Measurements from ENCODE around the gene UBE2L5. TPM values are rescaled to one million over a fixed set of nuclear protein-coding genes. Genes with fewer than 3 reads are reported as not detected.
A peak's percentile ranks its signal among the peaks of the same experiment; 100 is the strongest.

UBE2L5 gene
- total and polyA plus RNA-seq, 2 of the 13 experiments (the other 11 are each of a cell fraction or from before 2014, with no cell fraction given), result 0.13 TPM; not detected in 1

DNA sequence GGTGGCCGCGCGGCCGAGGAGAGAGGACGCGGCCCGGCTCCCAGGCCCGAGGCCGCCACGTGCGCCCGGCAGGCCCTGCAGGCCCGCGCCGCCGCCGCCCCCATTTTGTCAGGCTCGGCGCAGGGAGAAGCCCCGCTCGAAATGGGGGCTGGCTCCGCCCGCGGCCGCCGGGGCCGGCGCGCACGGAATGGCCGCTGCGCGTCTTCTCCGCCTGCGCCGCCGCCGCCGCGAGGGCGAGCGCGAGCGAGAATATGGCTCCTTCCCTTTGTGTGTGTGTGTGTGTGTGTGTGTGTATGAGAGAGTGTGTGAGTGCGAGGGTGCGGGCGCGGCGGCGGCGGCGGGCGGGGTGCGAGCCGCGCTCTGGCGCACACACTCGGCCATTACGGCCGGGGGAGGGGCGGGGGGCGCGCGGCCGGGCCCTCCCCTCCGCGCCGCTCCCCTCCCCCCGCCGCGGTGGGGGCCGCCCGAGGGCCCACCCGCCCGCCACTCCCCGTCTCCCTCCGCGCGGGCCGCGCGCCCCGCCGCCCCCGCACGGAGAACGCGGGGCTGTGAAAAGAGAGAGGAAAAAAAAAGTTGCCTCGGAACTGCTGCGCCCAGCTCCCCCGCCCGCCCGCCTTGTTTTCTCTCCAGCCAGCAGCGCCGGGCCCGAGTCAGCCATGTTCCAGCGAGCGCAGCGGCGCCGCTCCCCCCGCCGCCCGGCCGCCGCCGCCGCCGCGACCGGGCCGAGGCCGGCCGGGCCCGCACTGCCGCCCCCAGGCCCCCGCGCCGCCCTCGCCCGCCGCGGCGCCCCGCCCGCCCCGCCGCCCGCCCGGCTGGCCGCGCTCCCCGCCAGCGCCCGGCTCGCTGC, 42.4 kb downstream of the UBE2L5 start (continued):
- TF ChIP-seq ZNF709 (CRISPR knock-in tag; IDR thresholded peaks at IDR 0.05) (0 out of 2 replicates have a peak, but pooled peaks have one; percentile 47), TBP (CRISPR knock-in tag; IDR thresholded peaks at IDR 0.05) (no peak), ZNF563 (CRISPR knock-in tag; IDR thresholded peaks at IDR 0.05) (peak; percentile 88; the same call in 1 of the 2 replicates), ZNF790 (CRISPR knock-in tag; IDR thresholded peaks at IDR 0.05; ENCODE audit: borderline replicate concordance) (peak; percentile 35; the same call in 1 of the 2 replicates), ZSCAN25 (CRISPR knock-in tag; IDR thresholded peaks at IDR 0.05) (peak; percentile 17; the same call in 1 of the 2 replicates), HNRNPH1 (optimal IDR thresholded peaks at IDR 0.05; ENCODE audit: low read depth, low read length) (no peak), ARID4A (CRISPR knock-in tag; IDR thresholded peaks at IDR 0.05; ENCODE audit: borderline replicate concordance) (peak; percentile 32; the same call in 1 of the 2 replicates), ZMYM3 (CRISPR knock-in tag; IDR thresholded peaks at IDR 0.05) (no peak), ZFY (CRISPR knock-in tag; IDR thresholded peaks at IDR 0.05) (peak; percentile 92), SRY (CRISPR knock-in tag; IDR thresholded peaks at IDR 0.05) (peak; percentile 39; the same call in 1 of the 2 replicates)
- TF ChIP-seq, protein P1, sequence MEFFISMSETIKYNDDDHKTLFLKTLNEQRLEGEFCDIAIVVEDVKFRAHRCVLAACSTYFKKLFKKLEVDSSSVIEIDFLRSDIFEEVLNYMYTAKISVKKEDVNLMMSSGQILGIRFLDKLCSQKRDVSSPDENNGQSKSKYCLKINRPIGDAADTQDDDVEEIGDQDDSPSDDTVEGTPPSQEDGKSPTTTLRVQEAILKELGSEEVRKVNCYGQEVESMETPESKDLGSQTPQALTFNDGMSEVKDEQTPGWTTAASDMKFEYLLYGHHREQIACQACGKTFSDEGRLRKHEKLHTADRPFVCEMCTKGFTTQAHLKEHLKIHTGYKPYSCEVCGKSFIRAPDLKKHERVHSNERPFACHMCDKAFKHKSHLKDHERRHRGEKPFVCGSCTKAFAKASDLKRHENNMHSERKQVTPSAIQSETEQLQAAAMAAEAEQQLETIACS (CRISPR knock-in tag; IDR thresholded peaks at IDR 0.05), result peak; percentile 60; the same call in 1 of the 2 replicates

Data from HepG2 (cell line).